Dendritic cell treated with granulocyte-macrophage colony-stimulating factor and Interleukin-4, amounts not matched to agents 40 ng/mL and 50 ng/mL, for 4 days (primary cell): ENCODE results near the gene CLMN.

ENCODE experiments used
- H3K27ac Mint-ChIP-seq: one replicate; pipeline ENCODE4 v1.8.0; 2022; ENCODE audit warnings: mild to moderate bottlenecking, mixed read lengths
- H3K27me3 Mint-ChIP-seq: one replicate; pipeline ENCODE4 v1.8.0; 2022; ENCODE audit warnings: mild to moderate bottlenecking, mixed read lengths
- H3K36me3 Mint-ChIP-seq: one replicate; pipeline ENCODE4 v1.8.0; 2022; ENCODE audit warnings: low read depth, mixed read lengths
- H3K4me1 Mint-ChIP-seq: one replicate; pipeline ENCODE4 v1.8.0; 2022; ENCODE audit warnings: low read depth, mixed read lengths
- H3K4me3 Mint-ChIP-seq: one replicate; pipeline ENCODE4 v1.8.0; 2022; ENCODE audit warnings: mild to moderate bottlenecking, moderate library complexity, mixed read lengths
- H3K9me3 Mint-ChIP-seq: one replicate; pipeline ENCODE4 v1.8.0; 2022; ENCODE audit warnings: mixed read lengths
- intact Hi-C: fragments of 100-400 bp; cut with micrococcal nuclease; formaldehyde crosslinking; loops from one replicate; pipeline ENCODE4 v1.15.0; 2022

CLMN gene

GRCh38 chr14:95196826-95197545 is 122.7 kb downstream of the CLMN start:
- Mint-ChIP-seq H3K4me1 (peaks cover 11% of the 10 kb centered on the region), H3K4me3 (no peak overlapping the region), H3K27ac (no peak overlapping the region), H3K27me3 (no peaks in the 10 kb centered on the region), H3K36me3 (peaks cover 26% of the 10 kb centered on the region), H3K9me3 (no peaks in the 10 kb centered on the region)
- intact Hi-C loops: loop anchor here (5.0 kb wide), 1 partner anchor 45 kb away; no protein-coding TSS in a partner anchor

GRCh38 chr14:95196268-95196667 is 123.4 kb downstream of the CLMN start:
- no peaks in the 10 kb centered on the region for H3K9me3 Mint-ChIP-seq
- peaks cover 28% of the 10 kb centered on the region for H3K36me3 Mint-ChIP-seq
- no peaks in the 10 kb centered on the region for H3K27me3 Mint-ChIP-seq
- peaks cover 17% of the 10 kb centered on the region for H3K4me1 Mint-ChIP-seq
- intact Hi-C loops: loop anchor here (5.0 kb wide), 1 partner anchor 44 kb away; no protein-coding TSS in a partner anchor
- no peak overlapping the region for H3K27ac Mint-ChIP-seq
- no peak overlapping the region for H3K4me3 Mint-ChIP-seq

- peak overlapping the region; percentile 4 for H3K27ac Mint-ChIP-seq
- H3K9me3 Mint-ChIP-seq: no peaks in the 10 kb centered on the region
- H3K4me1 Mint-ChIP-seq: peaks cover 30% of the 10 kb centered on the region
- peaks cover 40% of the 10 kb centered on the region for H3K36me3 Mint-ChIP-seq
- intact Hi-C loops: loop anchor here (5.0 kb wide), 1 partner anchor 43 kb away; no protein-coding TSS in a partner anchor
- no peak overlapping the region for H3K4me3 Mint-ChIP-seq
- no peaks in the 10 kb centered on the region for H3K27me3 Mint-ChIP-seq
Measured at GRCh38 chr14:95195031-95195430, 124.7 kb downstream of the CLMN start.

GRCh38 chr14:95193081-95193480 is 126.6 kb downstream of the CLMN start:
- Mint-ChIP-seq H3K4me3 (no peak overlapping the region), H3K27me3 (no peaks in the 10 kb centered on the region), H3K27ac (no peak overlapping the region), H3K36me3 (peaks cover 39% of the 10 kb centered on the region), H3K4me1 (peaks cover 40% of the 10 kb centered on the region), H3K9me3 (peaks cover 5% of the 10 kb centered on the region)
- intact Hi-C loops: no loop called here

DNA sequence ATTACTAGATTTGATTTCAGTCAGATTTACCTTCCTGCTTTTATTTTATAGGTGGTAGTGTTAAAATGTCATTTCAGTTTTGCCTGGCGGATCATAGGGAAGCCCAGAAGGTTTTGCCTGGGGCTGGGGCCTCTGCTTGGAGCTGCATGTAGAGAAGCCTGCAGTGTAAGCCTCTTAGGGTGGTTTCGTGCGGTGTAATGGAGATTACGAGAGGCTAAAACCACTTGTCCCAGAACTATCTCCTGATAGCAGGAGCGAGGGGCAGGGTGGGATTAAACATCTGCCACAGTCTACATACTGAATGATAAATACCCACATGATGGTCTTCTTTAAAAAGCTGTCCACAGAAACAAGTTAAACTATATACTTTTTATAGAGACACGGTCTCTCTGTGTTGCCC is 127.4 kb downstream of the CLMN start:
- no peaks in the 10 kb centered on the region for H3K27me3 Mint-ChIP-seq
- peaks cover 48% of the 10 kb centered on the region for H3K4me1 Mint-ChIP-seq
- H3K9me3 Mint-ChIP-seq: peaks cover 9% of the 10 kb centered on the region
- H3K36me3 Mint-ChIP-seq: peaks cover 43% of the 10 kb centered on the region
- intact Hi-C loops: no loop called here
- H3K27ac Mint-ChIP-seq: no peak overlapping the region
- no peak overlapping the region for H3K4me3 Mint-ChIP-seq

DNA sequence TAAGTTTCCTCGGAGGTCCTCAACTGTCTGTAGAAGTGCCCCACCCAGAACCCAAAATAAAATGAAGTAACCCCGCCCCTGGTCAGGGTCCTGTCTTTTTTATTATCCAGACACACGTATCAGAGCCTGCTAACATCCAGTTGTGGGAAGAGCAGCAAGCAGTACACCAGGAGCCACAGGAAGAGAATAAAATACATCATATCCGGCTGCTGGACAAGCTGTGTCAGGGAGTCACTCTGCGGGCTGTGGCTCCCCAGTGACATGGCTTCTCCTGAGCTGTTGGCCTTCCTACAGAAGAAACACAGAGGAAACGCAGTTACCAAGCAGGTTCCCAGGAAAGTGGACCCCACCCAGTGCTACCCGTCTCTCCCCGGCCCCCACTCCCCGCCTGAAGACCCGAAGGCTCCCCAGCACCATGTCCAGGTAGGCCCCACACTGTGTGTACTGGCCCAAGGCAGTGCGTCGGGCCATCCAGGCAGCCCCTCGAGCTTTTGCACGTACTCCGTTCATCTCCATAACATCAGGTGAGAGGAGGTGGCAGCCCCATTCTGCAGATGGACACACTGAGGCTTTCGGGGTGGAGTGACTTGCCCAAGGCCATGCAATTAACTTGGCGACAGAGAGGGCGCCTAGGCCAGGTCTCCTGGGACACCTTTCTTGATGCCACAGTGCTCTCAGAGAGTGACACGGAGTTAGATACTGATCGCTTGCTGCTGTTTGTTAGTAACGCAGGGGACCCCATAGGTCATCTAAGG is 128.1 kb downstream of the CLMN start:
- Mint-ChIP-seq H3K27me3 (no peaks in the 10 kb centered on the region), H3K4me3 (no peak overlapping the region), H3K9me3 (peaks cover 9% of the 10 kb centered on the region), H3K4me1 (peaks cover 51% of the 10 kb centered on the region), H3K27ac (peak overlapping the region; percentile 65), H3K36me3 (peaks cover 43% of the 10 kb centered on the region)
- intact Hi-C loops: no loop called here

DNA sequence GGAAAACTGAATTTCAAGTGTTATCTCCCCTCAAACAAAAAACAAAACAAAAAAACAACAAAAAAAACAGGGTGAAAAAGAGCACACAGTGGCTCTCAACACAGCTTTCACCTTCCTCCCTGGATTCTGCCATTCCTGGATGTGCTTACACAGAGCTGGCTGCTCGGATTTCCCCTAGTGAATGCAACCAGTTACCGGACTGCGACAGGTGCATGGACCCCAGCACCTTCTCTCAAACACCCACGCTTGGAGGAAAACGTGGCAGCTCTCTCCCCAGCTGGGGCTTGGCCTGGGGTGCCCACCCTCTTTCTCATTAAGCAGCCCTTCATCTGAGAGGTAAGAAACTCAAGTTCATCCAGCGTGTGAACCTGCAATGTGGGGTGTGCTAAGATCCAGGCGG is 128.9 kb downstream of the CLMN start:
- Mint-ChIP-seq H3K4me3 (no peak overlapping the region), H3K9me3 (peaks cover 9% of the 10 kb centered on the region), H3K27me3 (no peaks in the 10 kb centered on the region), H3K4me1 (peaks cover 51% of the 10 kb centered on the region), H3K36me3 (peaks cover 43% of the 10 kb centered on the region), H3K27ac (peak overlapping the region; percentile 65)
- intact Hi-C loops: no loop called here

- Mint-ChIP-seq H3K27ac (no peak overlapping the region), H3K4me1 (peaks cover 56% of the 10 kb centered on the region), H3K4me3 (no peak overlapping the region), H3K9me3 (peaks cover 9% of the 10 kb centered on the region), H3K36me3 (peaks cover 48% of the 10 kb centered on the region), H3K27me3 (no peaks in the 10 kb centered on the region)
- intact Hi-C loops: no loop called here
Measured at GRCh38 chr14:95190346-95190840, 129.3 kb downstream of the CLMN start.

DNA sequence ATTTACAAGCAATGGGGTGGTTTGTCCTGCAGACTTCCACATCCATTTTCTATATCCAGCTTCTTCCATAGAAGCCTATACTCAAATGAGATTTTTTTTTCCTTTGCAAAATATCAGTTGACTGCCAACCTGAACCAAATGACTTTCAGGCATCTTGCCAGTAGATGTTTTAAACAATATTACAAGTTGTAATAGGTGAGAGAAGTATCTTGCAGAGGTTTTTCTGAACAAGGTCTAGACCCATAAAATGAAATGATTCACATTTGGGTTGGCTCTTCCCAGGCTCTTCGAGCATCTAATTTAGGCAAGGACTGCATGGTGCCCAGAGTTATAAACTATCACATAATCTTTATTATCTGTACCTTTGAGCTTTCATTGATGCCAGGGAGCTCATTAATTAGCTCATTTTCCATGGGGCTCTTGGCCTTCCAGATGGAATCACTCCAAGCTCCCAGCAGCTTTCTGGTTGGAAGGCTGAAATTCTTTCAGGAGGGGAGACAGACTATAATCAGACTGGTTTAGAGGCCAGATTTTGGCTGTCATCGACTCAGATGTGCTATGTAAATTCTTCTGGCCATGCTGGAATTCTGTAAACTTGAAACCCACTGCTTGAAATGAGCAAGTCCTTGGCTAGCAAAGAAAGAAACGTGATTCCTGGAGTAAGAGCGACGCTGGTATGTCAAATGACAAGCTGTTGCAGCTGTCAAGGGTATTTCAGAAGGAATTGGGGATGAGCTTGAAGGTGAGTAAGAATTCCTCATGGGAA is 130.2 kb downstream of the CLMN start:
- intact Hi-C loops: loop anchor here (5.0 kb wide), 1 partner anchor 47 kb away; no protein-coding TSS in a partner anchor
- Mint-ChIP-seq H3K36me3 (peaks cover 49% of the 10 kb centered on the region), H3K27ac (no peak overlapping the region), H3K27me3 (no peaks in the 10 kb centered on the region), H3K9me3 (peaks cover 9% of the 10 kb centered on the region), H3K4me3 (no peak overlapping the region), H3K4me1 (peaks cover 64% of the 10 kb centered on the region)

GRCh38 chr14:95188380-95188779 is 131.3 kb downstream of the CLMN start:
- H3K9me3 Mint-ChIP-seq: peaks cover 9% of the 10 kb centered on the region
- peaks cover 76% of the 10 kb centered on the region for H3K4me1 Mint-ChIP-seq
- H3K27me3 Mint-ChIP-seq: no peaks in the 10 kb centered on the region
- peaks cover 37% of the 10 kb centered on the region for H3K36me3 Mint-ChIP-seq
- H3K27ac Mint-ChIP-seq: peak overlapping the region; percentile 30
- no peak overlapping the region for H3K4me3 Mint-ChIP-seq
- intact Hi-C loops: loop anchor here (5.0 kb wide), 1 partner anchor 46 kb away; no protein-coding TSS in a partner anchor

- Mint-ChIP-seq H3K4me3 (peak overlapping the region; percentile 78), H3K27ac (peak overlapping the region; percentile 97), H3K9me3 (peaks cover 9% of the 10 kb centered on the region), H3K4me1 (peaks cover 86% of the 10 kb centered on the region), H3K36me3 (peaks cover 25% of the 10 kb centered on the region), H3K27me3 (no peaks in the 10 kb centered on the region)
- intact Hi-C loops: loop anchor here (5.0 kb wide), 1 partner anchor 44 kb away; no protein-coding TSS in a partner anchor
Measured at GRCh38 chr14:95185767-95186392, 133.8 kb downstream of the CLMN start.

DNA sequence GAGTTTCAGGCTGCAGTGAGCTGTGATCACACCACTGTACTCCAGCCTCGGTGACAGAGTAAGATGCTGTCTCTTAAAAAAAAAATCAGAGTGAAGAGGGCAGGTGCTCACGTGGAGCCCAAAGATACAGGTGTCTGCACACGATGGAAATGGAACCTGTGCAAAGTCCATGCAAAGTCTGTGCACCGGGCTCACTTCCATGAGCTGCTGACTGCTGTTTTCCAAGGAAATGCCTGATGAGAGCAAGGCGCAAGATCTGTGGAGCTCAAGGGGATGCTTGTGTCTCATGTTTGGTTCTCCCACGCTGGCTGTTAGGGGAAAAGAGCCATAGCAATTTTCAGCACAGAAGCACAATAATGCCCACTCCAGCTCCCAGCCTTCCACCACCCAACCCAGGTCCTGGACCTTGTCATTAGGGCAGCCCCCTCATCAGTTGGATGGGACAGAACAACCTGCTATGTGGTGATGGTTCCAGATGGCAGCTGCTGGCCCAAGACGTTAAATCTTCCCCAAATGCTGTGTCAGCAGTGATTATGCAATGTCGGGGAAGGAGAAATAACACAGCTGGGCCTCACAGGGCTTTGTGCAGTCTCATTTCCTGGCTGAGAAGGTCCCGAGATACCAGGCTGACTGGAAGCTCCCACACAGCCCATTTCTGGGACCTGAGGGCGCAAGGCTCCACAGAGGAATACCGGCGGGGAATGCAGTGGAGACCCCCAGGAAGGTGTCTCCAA is 134.5 kb downstream of the CLMN start:
- peaks cover 9% of the 10 kb centered on the region for H3K9me3 Mint-ChIP-seq
- peaks cover 18% of the 10 kb centered on the region for H3K36me3 Mint-ChIP-seq
- H3K27me3 Mint-ChIP-seq: no peaks in the 10 kb centered on the region

GRCh38 chr14:95184413-95184790 is 135.3 kb downstream of the CLMN start:
- Mint-ChIP-seq H3K4me1 (peaks cover 85% of the 10 kb centered on the region), H3K9me3 (peaks cover 9% of the 10 kb centered on the region), H3K27me3 (no peaks in the 10 kb centered on the region), H3K4me3 (no peak overlapping the region), H3K36me3 (peaks cover 14% of the 10 kb centered on the region), H3K27ac (peak overlapping the region; percentile 97)
- intact Hi-C loops: no loop called here

More for the DNA sequence above, 134.5 kb downstream of the CLMN start:
- intact Hi-C loops: loop anchor here (5.0 kb wide), 1 partner anchor 43 kb away; no protein-coding TSS in a partner anchor
- peaks cover 86% of the 10 kb centered on the region for H3K4me1 Mint-ChIP-seq
- peak overlapping the region; percentile 78 for H3K4me3 Mint-ChIP-seq
- H3K27ac Mint-ChIP-seq: peak overlapping the region; percentile 97
